Nephron progenitor cell (in vitro differentiated cells): ENCODE data around the gene PTRH1.

Experiments used
- DNase-seq: peaks from one replicate; pipeline ENCODE4 v3.0.0; 2021
- H3K27ac Mint-ChIP-seq: 2 replicates; pipeline ENCODE4 v1.8.0; 2021; ENCODE audit warnings: mild to moderate bottlenecking, moderate library complexity, mixed read lengths
- H3K27me3 Mint-ChIP-seq: 2 replicates; pipeline ENCODE4 v1.8.0; 2021; ENCODE audit warnings: mild to moderate bottlenecking, low read depth, mixed read lengths; ENCODE audit not compliant: poor library complexity
- H3K36me3 Mint-ChIP-seq: 2 replicates; pipeline ENCODE4 v1.8.0; 2021; ENCODE audit warnings: low read depth, mixed read lengths
- H3K4me1 Mint-ChIP-seq: 2 replicates; pipeline ENCODE4 v1.8.0; 2021; ENCODE audit warnings: mixed read lengths
- H3K4me3 Mint-ChIP-seq: 2 replicates; pipeline ENCODE4 v1.8.0; 2021; ENCODE audit warnings: mild to moderate bottlenecking, moderate library complexity, mixed read lengths
- H3K9me3 Mint-ChIP-seq: 2 replicates; pipeline ENCODE4 v1.8.0; 2021; ENCODE audit warnings: mild to moderate bottlenecking, moderate library complexity, mixed read lengths
- CTCF ChIP-seq: fragments of 200-600 bp; sonication (generic); IDR thresholded peaks from 2 replicates; pipeline ENCODE4 v1.5.0; 2021; ENCODE audit warnings: antibody characterized with exemption

Gene PTRH1

DNA sequence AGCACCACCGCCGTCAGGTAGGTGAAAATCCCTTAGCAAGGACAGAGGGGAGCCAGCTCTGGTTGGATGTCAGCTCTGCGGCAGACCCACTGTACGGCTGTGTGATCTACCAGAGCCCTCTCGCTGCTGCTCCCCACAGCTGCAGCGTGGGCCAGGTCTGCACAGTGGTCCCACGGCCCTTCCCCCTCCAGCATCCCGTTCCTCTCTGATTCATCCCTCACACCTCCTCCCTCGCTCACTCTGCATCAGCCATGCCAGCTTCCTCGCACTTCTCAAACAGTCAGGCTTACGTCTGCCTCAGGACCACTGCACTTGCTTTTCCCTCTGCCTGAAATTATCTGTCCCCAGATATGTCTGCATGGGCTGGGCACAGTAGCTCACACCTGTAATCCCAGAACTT, 35.2 kb downstream of the PTRH1 start:
- Mint-ChIP-seq H3K36me3 (peaks cover 43% of the 10 kb centered on the region), H3K27ac (peak overlapping the region; percentile 41)

DNA sequence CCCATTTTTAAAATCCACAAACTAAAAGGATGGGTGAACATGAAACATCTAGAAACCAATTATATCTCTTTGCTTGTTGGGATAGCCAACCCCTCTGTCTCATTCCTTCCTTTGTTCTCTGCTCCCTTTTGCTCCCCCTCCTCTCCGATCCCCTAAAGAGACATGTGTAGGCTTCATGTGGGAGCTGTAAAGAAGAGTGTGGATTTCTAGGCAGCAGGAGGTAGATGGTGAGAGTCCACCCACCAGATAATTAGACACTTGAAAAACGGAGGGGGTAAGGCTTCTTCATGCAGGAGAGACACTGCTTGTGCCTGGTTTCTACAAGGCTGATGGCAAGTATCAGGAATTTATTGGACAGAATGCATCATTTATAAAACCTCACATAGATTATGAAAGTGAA, 36.0 kb downstream of the PTRH1 start:
- Mint-ChIP-seq H3K9me3 (no peaks in the 10 kb centered on the region), H3K36me3 (peaks cover 43% of the 10 kb centered on the region), H3K27ac (peak overlapping the region; percentile 9), H3K4me3 (no peak overlapping the region), H3K4me1 (peaks cover 6% of the 10 kb centered on the region), H3K27me3 (no peaks in the 10 kb centered on the region)
- no peak for DNase-seq
- TF ChIP-seq CTCF, result no peak

More for the DNA sequence above, 35.2 kb downstream of the PTRH1 start:
- Mint-ChIP-seq H3K4me1 (peaks cover 6% of the 10 kb centered on the region), H3K27me3 (no peaks in the 10 kb centered on the region), H3K4me3 (no peak overlapping the region), H3K9me3 (no peaks in the 10 kb centered on the region)
- DNase-seq, result no peak
- no peak for TF ChIP-seq CTCF

- TF ChIP-seq CTCF, result no peak
- Mint-ChIP-seq H3K36me3 (peaks cover 42% of the 10 kb centered on the region), H3K9me3 (no peaks in the 10 kb centered on the region), H3K27me3 (no peaks in the 10 kb centered on the region), H3K4me1 (peaks cover 6% of the 10 kb centered on the region), H3K27ac (no peak overlapping the region), H3K4me3 (no peak overlapping the region)
- DNase-seq, result no peak
Observed at GRCh38 chr9:127676638-127677037, 38.8 kb downstream of the PTRH1 start.

DNA sequence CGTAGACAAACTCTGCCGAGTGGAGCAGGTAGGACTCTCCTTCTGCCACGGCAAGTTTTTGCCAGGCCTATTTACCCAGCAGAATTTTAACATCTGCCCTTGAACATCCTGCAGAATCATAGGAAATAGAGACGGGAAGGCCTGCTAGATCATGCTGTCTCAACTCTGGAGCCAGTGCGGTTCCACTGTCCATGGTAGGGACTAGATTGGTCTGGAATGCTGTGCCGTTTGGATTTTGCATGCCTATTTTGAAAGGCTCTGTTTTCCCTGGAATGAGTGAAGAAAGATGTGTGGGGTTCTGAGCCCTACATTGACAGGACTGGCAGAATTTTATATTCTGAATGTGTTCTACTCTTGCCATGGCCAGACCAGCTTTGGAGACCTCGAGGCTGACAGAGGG, 42.2 kb downstream of the PTRH1 start:
- no peak for DNase-seq
- Mint-ChIP-seq H3K4me1 (no peaks in the 10 kb centered on the region), H3K4me3 (no peak overlapping the region), H3K9me3 (no peaks in the 10 kb centered on the region), H3K27me3 (no peaks in the 10 kb centered on the region), H3K36me3 (peaks cover 36% of the 10 kb centered on the region), H3K27ac (peak overlapping the region; percentile 44)
- TF ChIP-seq CTCF, result no peak

GRCh38 chr9:127667906-127668305, 47.6 kb downstream of the PTRH1 start:
- H3K4me1 Mint-ChIP-seq, result peaks cover 23% of the 10 kb centered on the region
- no peak for TF ChIP-seq CTCF
- H3K9me3 Mint-ChIP-seq, result no peaks in the 10 kb centered on the region
- no peak overlapping the region for H3K4me3 Mint-ChIP-seq
- H3K27ac Mint-ChIP-seq, result no peak overlapping the region
- no peaks in the 10 kb centered on the region for H3K27me3 Mint-ChIP-seq
- DNase-seq, result no peak
- peaks cover 47% of the 10 kb centered on the region for H3K36me3 Mint-ChIP-seq

GRCh38 chr9:127667127-127667844, 48.2 kb downstream of the PTRH1 start:
- peaks cover 48% of the 10 kb centered on the region for H3K36me3 Mint-ChIP-seq
- peaks cover 28% of the 10 kb centered on the region for H3K4me1 Mint-ChIP-seq
- no peak for DNase-seq
- no peak for TF ChIP-seq CTCF
- H3K9me3 Mint-ChIP-seq, result no peaks in the 10 kb centered on the region
- no peak overlapping the region for H3K4me3 Mint-ChIP-seq
- no peak overlapping the region for H3K27ac Mint-ChIP-seq
- no peaks in the 10 kb centered on the region for H3K27me3 Mint-ChIP-seq
